ENCODE measurements around the gene GALNTL6.
"Not testable (repeated sequence)": the region's sequence is repeated elsewhere in the genome, so short reads cannot be mapped to it uniquely, and the experiment has no call there.

The GALNTL6 gene

DNA sequence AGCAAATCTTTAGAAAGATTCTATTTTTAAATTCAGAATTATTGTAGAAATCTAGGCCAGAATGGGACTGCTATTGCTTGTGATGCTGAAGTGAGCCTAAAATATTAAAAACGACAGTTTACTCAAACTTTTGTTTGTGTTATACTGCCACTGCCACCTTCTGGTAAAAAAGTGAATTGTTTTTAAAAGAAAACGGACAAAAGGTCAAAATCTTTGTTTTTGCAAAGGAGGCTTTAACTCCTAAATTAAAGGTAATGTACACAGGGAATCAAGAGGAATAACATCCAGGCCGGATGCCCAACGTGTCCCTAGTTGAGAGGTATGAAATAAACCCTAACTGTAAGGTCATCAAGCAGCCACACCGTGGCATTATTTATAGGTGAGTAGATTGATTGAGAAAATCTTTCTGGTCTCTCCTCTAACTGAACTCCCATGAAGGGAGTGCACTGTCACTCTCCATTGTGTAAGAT lies 1017.1 kb downstream of the GALNTL6 start:
- peak; percentile 34 for DNase-seq

DNA sequence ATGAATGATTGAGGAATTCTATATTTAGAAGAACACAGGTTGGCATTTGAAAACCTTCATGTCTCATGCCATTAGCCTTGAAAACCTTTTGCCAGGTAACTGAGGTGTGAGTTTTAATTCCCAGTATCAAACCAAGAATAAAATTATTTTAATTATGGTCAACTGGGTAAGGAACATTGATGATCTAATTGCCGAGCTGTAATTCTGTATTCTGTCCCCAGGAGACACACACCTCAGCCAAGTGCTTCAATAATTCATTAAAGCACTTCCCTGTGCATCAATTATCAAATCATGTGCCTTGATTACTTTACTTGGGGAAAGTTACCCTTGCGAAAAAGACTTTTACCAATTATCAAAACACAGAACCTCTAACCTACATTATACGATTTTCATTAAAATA lies 1023.5 kb downstream of the GALNTL6 start:
- no peak for DNase-seq

GRCh38 chr4:172838111-172838510 lies 1024.9 kb downstream of the GALNTL6 start:
- DNase-seq: no peak

- no peak for DNase-seq
Measured at GRCh38 chr4:172838943-172839342, 1025.7 kb downstream of the GALNTL6 start.

DNA sequence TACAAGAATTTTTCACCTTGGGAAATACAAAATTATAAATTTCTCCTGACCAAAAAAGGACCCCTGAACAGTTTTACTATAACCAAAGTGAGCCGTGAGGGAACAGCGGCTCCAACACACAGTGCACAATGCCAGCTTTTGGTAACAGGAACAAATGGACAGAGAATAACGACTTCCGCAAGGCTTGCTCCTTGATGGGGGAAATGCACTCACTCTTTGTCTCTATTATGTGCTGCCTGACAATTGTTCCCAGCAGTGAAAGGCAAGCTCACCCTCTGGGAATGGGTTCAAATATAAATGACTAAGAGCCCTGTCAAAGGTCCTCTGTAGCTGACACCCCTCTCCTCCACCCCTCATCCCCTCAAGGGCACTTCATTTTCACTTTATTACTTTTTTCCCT lies 1029.6 kb downstream of the GALNTL6 start:
- no peak for DNase-seq

DNA sequence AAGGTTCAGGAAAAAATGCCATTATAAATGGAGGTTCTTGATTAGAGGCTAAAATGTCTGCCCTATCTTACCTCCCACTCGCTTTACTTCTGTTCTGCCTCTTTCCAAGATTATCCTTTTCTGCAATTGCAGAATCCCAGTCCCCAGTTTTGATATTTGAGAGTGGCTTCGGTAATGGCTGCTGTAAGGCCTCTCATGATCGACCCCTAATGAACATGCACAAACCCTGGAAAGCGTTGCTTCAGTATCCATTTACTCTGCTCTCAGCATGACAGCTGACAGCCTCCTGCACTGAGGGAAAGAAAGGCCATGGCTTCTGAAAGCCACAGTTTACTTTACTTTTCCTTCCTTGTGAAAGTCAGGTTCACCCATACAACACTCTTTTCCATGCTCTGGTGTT lies 1030.0 kb downstream of the GALNTL6 start:
- DNase-seq: no peak

GRCh38 chr4:172844556-172844955 lies 1031.4 kb downstream of the GALNTL6 start:
- DNase-seq: no peak

DNA sequence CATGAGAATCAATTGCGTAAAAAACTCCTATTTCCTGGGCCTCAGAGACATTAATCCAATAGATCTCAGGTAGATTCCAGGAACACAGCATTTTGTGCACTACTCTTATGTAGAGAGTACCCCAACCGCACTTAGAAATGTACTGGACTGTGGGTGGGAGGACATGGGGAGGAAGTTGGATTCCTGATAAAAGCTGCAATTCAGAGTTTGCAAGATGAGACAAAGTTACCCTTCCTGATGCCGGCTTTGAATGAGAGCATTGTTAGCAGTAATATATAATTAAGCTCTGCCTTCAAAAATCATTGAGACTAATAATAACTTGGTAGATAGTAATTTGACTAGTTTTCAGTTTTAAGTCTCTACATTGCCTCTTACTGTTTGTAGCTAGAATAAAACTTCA lies 1032.1 kb downstream of the GALNTL6 start:
- DNase-seq: no peak

DNA sequence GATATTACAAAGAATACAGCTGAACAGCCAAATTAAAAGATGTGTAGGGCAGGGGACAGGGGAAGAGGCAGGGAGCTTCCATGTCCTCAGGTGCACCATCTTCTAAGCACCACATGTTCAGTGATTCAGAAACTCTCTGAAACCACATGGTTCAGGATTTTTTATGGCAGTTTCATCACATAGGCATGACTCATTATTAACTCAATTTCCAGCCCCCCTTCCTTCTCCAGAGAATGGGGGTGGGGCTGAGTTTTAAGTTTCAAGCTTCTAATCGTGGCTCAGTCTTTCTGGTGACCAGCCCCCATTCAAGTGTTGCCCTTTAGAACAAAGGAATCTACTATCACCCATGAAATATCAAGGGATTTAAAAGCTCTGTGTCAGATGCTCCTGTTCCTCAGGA lies 1037.6 kb downstream of the GALNTL6 start:
- no peak for DNase-seq

DNA sequence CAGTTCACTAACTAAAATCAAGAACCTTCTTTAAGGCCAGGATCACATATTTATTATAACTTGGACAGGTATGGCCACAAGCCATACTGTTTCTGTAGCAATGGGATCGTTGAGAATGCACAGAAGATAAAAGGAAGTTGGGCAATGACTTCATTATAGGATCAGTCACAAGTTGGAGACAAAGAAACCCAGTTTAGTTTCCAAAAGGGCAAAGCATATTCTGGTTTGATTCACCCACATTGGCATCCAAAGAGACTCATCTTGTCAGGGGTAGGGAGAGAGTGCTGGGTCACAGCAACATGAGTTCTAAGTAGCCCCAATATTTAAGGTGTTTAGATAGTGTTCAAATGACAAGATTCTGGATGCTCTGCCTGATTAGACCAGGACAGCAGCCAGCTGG lies 1038.3 kb downstream of the GALNTL6 start:
- no peak for DNase-seq

DNA sequence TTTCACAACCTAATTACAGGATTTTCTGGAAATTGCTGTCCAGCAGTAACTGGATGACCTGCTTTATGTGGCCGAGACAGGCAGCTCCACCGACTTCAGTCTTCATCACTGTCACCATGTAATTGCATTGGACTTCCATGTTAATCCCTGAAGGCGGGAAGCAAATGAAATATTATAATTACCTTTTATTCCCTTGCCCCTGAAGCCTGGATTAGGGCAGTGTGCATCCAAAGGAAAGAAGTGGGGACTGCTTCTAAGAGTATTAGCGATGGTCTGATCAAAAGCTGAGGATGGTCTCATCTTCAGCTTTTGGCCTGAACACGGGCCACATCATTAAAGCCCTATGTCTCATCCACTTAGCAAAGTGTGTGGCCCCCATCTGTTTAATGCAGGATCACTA lies 1043.8 kb downstream of the GALNTL6 start:
- no peak for DNase-seq

DNA sequence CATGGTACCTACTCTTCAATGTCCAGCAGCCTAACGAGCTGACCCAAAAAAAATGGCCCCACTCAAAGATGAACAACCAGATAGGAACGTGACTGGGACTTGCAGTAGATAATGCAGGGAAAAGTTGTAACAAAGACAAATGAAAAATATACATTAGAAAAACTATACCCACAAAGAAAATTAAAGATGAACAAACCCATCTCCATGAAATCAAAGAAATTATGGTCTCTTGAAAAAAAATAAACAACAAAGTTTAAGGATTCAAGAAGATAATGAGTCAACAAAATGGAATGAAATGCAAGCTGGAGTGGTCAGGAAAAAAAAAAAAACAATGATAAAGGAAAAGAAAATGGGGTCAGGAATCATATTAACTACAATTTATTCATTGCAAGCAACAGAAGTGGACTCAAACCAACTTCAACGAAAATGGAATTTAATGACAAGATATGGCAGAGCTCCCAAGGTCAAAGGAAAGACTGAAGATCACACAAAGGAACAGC lies 1045.6 kb downstream of the GALNTL6 start:
- no peak for DNase-seq

DNA sequence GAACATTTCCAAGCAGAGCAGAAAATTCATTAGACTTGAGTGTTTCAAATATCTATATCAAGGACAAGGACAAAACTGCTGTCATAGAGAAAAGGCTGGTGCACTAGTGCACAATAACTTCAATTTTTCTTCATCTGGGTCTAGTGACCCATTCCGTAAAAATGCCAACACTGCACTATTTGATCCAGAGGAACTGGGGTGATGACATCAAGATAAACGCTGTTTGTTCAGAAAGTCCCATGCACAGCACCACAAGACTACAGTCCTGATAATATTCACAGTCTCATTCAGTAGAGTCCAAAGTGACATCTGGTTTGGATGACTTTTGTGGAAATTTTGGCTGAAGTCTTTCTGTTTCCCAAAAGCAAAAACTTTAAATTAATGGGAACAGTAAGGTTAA lies 1051.9 kb downstream of the GALNTL6 start:
- DNase-seq: no peak

DNA sequence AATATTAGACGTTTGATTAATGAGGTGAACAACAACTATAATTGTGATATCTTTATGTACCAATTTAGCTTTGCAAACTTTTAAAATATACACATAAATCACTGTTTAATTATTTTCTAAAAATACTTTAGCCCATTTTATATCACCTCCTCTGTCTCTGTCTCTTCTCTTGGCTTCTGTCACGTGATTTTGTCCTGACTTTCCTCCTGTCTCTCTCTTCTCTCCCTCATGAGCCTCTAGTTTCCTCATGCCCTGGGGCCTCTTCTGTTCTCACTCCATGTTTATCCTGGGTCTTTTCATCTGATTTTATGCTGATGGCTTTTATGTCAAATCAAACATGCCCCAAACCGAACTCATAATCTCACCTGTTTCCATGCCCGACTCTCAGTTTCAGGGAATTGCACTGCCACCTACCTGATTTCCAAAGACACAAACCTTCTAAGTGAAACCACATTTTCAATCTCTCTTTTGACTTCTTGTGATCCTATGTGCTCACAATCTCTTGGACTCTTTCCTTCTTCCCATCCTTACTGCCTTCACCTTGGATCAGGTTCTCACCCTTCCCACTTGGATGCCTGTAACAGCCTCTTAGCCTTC lies 1052.4 kb downstream of the GALNTL6 start:
- DNase-seq: no peak

DNA sequence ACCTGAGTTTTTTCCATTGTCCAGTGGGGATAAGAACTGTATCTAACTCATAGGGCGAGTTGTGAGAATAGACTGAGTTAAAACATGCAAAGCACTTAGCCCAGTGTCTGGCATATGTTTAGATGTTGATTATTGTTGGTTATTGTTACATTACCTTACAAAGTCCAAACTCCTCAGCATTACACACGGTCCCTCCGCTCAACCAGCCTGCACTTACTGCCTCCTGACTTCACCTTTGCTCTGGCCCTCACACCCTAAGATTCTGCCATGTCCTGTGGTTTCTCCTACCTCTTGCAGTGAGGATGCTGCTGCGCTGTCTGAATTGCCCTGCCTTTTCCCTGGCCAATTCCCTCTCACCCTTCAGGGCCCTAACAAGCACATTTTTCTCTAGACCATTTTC lies 1053.2 kb downstream of the GALNTL6 start:
- DNase-seq: no peak

- no peak for DNase-seq
Measured at GRCh38 chr4:172867835-172868234, 1054.6 kb downstream of the GALNTL6 start.

- no peak for DNase-seq
Measured at GRCh38 chr4:172868271-172868670, 1055.1 kb downstream of the GALNTL6 start.

- no peak for DNase-seq
Measured at GRCh38 chr4:172869621-172870268, 1056.5 kb downstream of the GALNTL6 start.

DNA sequence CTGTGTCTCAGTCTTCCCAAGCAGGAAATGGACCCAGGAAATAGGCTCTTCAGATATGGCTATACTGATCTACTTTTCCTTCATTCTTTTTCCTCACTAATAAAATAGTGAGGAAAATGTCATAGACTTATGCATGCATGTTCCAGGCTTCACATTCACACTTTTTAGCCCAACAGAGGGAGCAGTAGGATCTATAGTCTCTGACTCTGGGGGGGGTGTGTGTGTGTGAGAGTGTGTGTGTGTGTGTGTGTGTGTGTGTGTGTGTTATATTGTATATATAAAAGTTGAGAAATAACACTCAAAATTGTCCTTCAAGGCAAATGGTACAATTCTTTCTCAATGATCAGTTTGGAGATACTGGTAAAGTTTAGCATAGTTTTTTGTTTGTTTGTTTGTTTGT lies 1058.2 kb downstream of the GALNTL6 start:
- DNase-seq: peak; percentile 1

- DNase-seq: no peak
Measured at GRCh38 chr4:172874944-172875343, 1061.7 kb downstream of the GALNTL6 start.

DNA sequence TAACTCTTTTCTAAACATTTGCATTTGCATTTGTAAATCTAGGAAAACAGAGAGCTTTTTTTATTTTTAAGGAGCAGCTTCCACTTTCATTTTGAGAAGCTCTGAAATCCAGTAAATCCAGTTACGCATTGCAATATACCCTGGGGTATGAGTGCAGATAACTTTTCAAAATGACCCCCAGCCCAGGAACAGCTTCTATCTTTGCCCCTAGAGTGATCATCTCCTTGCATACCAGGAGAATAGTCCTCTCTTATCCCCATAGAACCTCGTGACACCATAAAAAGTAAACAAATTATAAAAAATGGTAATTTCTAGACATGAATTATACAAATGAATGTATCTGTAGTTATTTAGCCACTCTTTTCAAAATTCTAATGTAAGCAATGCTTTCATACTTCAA lies 1063.2 kb downstream of the GALNTL6 start:
- DNase-seq: no peak

GRCh38 chr4:172881645-172882044 lies 1068.4 kb downstream of the GALNTL6 start:
- DNase-seq: no peak

- DNase-seq: not testable (repeated sequence)
Measured at GRCh38 chr4:172887358-172887757, 1074.2 kb downstream of the GALNTL6 start.

GRCh38 chr4:172887959-172888358 lies 1074.8 kb downstream of the GALNTL6 start:
- DNase-seq: no peak

DNA sequence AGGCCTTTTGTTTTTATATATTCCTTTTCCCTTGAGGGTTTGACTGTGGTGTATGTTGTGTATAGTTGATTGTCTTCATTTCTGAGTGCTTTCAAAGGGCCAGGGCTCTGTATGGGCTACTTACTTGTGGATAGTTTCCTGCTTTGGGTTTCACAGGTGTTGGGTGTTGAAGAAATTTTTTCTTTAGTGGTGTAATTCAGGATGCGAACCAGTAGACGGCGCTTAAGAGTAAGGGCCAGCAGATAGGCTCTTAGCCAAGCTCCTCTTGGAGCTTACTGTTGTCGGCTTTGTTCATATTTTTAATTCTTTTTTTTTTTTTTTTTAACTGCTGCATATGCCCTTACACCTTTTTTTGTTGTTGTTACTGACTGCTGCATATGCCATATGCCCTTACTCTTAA lies 1079.1 kb downstream of the GALNTL6 start:
- DNase-seq: peak; percentile 55
